HG02798 (cell line): Measurements from ENCODE around the gene SLC52A1.
A peak's percentile ranks its signal among the peaks of the same experiment; 100 is the strongest.

Experiments used
- ATAC-seq: cut with Tn5 transposase; IDR thresholded peaks from one replicate; pipeline ENCODE4 v1.9.1; 2021; ENCODE audit warnings: mild to moderate bottlenecking; ENCODE audit not compliant: unreplicated experiment, poor library complexity

SLC52A1 gene

DNA sequence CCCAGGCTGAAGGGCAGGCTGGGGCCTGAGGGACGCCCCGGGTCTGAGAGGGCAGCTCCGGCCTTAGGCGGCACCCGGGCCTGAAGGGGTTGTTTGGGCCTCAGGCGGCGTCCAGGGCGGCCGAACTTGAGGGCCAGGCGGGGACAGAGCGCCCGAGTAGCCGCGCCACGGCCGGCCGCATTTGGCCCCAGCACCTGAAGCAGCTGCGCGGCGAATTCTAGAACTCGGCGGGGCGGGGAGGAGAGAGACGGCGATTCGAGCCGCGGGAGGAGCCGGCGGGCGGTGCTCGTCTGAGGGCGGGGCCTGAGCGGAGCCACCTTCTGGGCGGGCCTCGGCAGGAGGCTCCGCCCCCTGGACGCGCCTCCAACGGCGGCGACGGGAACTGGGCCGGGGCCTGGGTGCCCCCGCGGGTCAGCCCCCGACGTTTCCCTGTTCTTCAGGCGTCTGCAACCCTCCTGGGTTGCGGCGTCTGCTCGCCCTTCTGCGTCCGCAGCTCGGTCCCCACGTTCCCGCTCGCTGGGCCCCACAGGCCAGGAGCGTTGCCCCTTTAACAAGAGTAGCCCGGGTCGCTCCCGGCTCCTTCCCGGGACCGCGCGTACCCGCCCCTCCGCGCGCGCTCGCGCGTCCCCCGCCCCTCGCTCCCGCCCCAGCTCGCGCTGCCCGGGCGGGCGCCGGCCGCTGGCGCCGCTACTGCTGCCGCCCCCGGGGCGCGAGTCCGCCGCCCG lies 37.8 kb downstream of the SLC52A1 start, which contains the start of the genes INCA1 and KIF1C:
Gene INCA1 (minus strand): TSS at position 221 of the 725 bp plus-strand sequence. CDS start 3,085 bp downstream, outside the sequence.
Gene KIF1C (plus strand): TSS at position 649 of the 725 bp plus-strand sequence. CDS start 2,297 bp downstream, outside the sequence.
- peak; percentile 89 for ATAC-seq

DNA sequence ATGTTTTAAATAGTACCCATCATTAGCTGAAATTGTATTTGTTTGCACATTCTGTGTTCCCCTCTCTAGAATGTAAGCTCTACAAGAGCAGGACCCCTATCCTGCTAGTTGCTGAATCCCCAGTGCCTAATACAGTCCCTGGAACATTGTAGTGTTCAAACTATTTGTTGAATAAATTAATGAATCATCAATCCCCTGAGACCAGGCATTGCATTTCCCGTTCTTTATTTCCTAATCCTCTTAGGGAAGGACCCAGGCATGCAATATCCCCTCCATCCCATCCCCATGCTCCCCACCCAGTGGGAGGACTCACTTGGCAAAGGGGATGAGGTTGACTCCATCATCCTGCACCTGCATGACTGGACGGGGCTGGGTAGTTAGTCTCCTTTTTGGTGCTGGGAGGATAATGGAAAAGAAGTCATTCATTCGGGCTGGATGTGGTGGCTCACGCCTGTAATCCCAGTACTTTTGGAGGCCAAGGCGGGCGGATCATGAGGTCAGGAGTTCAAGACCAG lies 41.1 kb downstream of the SLC52A1 start:
- ATAC-seq, result no peak

DNA sequence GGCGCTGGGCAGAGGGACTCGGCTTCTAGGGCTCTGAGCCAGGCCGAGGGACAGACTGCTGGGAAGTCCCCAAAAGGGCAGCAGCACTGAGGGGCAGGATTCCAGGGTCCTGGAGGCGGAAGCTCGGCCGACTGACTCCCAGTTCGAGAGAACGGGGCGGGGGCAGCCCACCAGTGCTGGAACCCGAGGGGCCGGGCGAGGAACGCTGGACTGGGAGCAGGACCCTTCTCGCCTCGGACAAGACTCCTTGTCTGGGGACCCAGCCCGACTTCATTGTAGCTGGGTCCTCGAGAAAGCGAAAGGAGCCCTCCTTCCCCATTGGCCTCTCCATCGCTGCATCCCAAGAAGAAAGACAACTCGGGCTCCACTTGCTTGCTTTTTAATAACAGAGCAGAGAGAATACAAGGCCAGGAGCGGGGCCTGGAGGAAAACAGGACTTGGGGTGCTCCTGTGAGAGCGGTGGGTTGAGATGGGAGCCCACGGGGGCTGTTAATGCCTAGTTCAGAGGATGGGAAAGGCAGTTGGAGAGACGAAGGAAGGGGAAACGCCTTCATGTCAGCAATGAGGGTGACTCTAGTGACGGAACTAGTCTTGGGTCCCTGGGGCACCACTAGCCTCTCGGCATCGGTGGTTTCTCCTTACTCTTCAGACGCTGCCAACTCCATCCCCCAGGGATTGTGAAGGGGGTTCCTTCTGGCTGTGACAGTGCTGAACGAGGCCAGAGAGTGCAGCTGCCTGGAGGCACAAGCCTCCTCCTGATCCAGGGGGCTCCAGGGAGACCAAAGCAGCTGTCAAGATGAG lies 47.3 kb downstream of the SLC52A1 start:
- ATAC-seq, result no peak

DNA sequence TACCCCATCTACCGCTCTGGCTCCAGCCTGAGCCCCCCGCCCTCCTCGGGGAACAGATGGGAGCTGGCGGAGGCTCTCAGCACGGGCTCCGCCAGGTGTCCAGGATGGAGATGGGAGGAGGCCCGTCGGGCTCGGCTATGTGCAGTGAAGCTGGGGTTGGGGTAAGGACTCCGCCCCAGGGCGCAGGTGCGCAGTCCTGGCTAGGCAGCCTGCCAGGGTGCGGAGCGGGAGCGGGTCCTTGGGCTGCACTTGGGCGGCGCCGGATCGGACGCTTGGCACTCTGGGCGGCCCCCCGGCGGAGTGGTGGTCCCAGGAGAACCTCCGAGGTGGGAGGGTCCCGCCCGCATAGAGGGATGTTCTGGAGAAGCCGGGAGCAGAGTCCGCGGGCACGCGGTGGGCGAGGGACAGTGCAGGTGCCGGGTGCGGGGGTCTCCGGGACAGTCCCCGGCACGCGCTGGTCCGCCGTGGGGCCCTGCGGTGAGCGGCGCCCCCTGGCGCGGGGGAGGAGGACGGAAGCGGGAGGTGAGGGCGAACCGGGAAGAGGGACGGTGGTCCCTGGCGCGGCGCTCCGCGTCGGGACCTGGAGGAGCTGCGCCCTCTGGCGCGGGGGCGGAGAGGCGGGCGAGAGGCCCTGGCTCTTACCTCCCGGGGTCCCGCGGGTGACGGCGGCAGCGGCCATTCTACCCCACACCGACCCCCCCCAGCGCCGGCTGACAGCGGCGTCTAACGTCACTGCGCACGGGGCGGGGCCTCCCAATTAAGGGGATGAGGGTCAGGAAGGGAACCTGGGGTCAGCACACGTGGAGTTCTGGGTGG lies 48.1 kb downstream of the SLC52A1 start, which contains the start of gene CAMTA2:
Gene CAMTA2 (minus strand): TSS at position 725 of the 816 bp plus-strand sequence. CDS start 1,453 bp downstream, outside the sequence.
- ATAC-seq, result peak; percentile 75

DNA sequence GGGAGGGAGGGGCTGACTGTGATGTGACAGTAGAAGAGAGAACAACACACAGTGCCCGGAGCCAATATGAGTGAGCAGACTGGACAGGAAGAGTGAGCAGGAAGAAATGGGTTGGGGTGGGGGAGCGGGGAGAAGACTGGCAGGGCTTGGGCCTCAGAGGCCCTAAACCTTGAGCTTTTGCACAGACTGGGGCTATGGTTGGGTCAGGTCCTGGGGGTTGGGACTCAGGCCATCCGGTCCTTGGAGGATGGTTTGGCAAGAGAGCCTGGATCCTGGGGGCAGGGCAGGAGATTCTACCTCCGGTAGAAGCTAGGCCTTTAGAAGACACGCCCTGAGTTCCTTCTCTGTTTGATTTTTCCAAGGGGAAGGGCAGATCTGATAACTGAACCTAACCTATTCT lies 48.8 kb downstream of the SLC52A1 start:
- ATAC-seq, result no peak
